Kidney (tissue), 14 donors: ENCODE measurements around the gene ZNF750. TPM values are rescaled to one million over a fixed set of nuclear protein-coding genes. Genes with fewer than 3 reads are reported as not detected.

Experiments used
- DNase-seq, 5 donors: peaks; one replicate each; pipeline ENCODE4 v3.0.0-alpha.2; 2013 to 2020
- FAIRE-seq: peaks from 2 replicates; lab custom pipeline; 2012; peaks lifted over from hg19 to GRCh38; lab: Jason Lieb, UNC
- H3K27ac ChIP-seq, 2 donors: one replicate each; pipeline ENCODE4 v1.7.0; 2013; ENCODE audit warnings: low read depth in 2 of 2, low read length in 2 of 2, inconsistent platforms in 1 of 2
- H3K27me3 ChIP-seq: one replicate; pipeline ENCODE4 v1.7.1; 2013; ENCODE audit warnings: low read length, inconsistent platforms; ENCODE audit not compliant: control insufficient read depth, insufficient read depth
- H3K36me3 ChIP-seq, 3 donors: one replicate each; pipeline versions ENCODE4 v1.7.0 to v1.7.1; 2013; ENCODE audit warnings: low read length in 3 of 3, control low read depth in 1 of 3, inconsistent platforms in 1 of 3; ENCODE audit not compliant: insufficient read depth in 3 of 3, control insufficient read depth in 2 of 3
- H3K4me1 ChIP-seq, 3 donors: one replicate each; pipeline versions ENCODE4 v1.7.0 to v1.7.1; 2013; ENCODE audit warnings: low read length in 3 of 3, inconsistent platforms in 1 of 3, low read depth in 1 of 3; ENCODE audit not compliant: control insufficient read depth in 2 of 3, insufficient read depth in 2 of 3
- H3K4me3 ChIP-seq, 3 donors: one replicate each; pipeline versions ENCODE4 v1.7.0 to v1.8.1; 2013; ENCODE audit warnings: low read length in 3 of 3, control low read depth in 1 of 3, inconsistent platforms in 1 of 3
- H3K9ac ChIP-seq, 3 donors: one replicate each; pipeline versions ENCODE4 v1.7.0 to v1.7.1; 2013; ENCODE audit warnings: low read length in 3 of 3, control low read depth in 1 of 3, inconsistent platforms in 1 of 3
- H3K9me3 ChIP-seq, 3 donors: one replicate each; pipeline versions ENCODE4 v1.7.0 to v1.7.1; 2013; ENCODE audit warnings: low read length in 3 of 3, control low read depth in 1 of 3, inconsistent platforms in 1 of 3; ENCODE audit not compliant: control insufficient read depth in 2 of 3, insufficient read depth in 1 of 3
- intact Hi-C: fragments of 100-400 bp; cut with DNase I; formaldehyde crosslinking; loops from one replicate; pipeline ENCODE4 v1.11.1; 2022
- polyA plus RNA-seq: library from polyadenylated mRNA; stranded (reverse); fragments of 350-450 nt; fragmentation: Illumina TruSeq; extraction: RNeasy Lipid Tissue Mini Kit (QIAGEN cat#74804); gene quantifications from one replicate; pipeline ENCODE4 v1.2.3, GENCODE V29; 2014; ENCODE audit warnings: low read depth, low replicate concordance; ENCODE audit not compliant: insufficient read depth
- total RNA-seq: library from RNA; stranded (reverse); fragmentation: NEBNext Ultra II Directional; extraction: Animal tissue kit (Norgen Biotek cat#: 25700); gene quantifications from one replicate; pipeline ENCODE4 v1.2.1, GENCODE V29; 2021
- TF ChIP-seq, protein P1 (sequence below): IDR thresholded peaks from 3 replicates; pipeline ENCODE4 v1.5.1; 2012; ENCODE audit warnings: mild to moderate bottlenecking, moderate library complexity, borderline replicate concordance; ENCODE audit not compliant: insufficient read depth; ENCODE audit errors: extremely low read depth
- donor health status: control.
- donor health status: control.
- donor health status: control.
- donor health status: control.
- donor health status: control.
- donor health status: DM: yes; HTN: yes; CAD: no.
- donor health status: Normal renal cell carcinoma (clear cell type).

Gene ZNF750
- total and polyA plus RNA-seq, 2 donors from 2014 or later = 0.25 to 0.30 TPM

DNA sequence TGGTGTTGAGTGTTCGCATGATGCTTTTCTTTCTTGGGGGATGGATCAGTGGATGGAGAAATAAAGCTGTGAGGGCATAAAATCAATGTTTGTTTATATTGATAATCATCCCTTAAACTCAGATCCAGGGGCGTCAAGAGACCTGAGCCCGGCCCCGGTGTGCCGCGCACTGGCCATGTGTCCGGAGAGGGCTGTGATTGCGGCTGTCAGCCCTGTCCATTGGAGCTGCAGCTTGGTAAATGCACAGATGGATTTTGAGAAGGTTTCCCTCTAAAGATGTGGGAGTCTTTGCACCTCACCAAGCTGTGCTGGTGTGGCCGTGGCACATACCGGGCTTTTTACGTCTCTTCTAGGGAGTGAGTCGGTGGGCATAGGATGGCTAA, 21.6 kb upstream of the ZNF750 start:
- Histone ChIP-seq H3K27me3 (no peaks in the 10 kb centered on the region), H3K9me3 (no peaks in the 10 kb centered on the region), H3K4me3 (no peak overlapping the region), H3K27ac (no peak overlapping the region), H3K36me3 (no peaks in the 10 kb centered on the region), H3K9ac (no peak overlapping the region), H3K4me1 (peaks cover 3 to 27% (median 20%) of the 10 kb centered on the region in 3 donors)
- DNase-seq (no peak), FAIRE-seq (no peak)
- intact Hi-C loops = no loop called here
- TF ChIP-seq, protein P1, sequence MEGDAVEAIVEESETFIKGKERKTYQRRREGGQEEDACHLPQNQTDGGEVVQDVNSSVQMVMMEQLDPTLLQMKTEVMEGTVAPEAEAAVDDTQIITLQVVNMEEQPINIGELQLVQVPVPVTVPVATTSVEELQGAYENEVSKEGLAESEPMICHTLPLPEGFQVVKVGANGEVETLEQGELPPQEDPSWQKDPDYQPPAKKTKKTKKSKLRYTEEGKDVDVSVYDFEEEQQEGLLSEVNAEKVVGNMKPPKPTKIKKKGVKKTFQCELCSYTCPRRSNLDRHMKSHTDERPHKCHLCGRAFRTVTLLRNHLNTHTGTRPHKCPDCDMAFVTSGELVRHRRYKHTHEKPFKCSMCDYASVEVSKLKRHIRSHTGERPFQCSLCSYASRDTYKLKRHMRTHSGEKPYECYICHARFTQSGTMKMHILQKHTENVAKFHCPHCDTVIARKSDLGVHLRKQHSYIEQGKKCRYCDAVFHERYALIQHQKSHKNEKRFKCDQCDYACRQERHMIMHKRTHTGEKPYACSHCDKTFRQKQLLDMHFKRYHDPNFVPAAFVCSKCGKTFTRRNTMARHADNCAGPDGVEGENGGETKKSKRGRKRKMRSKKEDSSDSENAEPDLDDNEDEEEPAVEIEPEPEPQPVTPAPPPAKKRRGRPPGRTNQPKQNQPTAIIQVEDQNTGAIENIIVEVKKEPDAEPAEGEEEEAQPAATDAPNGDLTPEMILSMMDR = no peak

DNA sequence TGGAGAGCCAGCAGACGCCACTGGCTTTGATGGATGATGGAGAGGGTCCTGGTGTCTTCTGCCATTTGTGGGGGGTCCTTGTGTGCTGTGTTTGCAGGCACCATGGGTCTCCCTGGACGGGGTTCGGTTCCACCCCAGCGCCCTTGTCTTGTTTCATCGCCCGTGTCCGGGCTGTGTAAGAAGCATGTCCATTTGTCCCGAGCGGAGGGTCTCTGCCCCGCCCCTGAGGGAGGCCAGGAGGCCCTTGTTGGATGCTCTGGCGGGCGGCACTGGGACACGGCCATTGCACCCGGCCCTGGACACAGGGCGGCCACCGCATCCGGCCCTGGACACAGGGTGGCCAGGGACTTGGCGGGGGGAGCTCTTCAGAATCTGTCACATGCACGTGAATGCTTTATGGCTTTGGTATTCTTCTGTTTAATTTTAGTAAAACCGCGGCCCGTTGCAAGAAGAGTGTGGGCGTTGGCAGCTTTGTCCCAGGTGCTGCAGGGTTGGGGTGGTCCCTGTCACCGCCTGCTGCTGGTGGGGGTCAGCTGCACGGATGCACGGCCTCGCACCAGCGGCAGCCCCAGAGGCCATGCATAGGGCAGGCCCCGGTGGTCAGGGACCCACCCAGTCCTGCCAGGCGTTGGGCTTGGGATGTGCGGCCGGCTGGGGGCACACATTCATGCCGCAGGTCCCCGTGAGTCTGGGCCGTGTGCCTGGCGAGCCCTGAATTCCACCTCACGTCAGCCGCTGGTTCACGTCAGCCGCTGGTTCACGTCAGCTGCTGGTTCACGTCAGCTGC, 21.0 kb upstream of the ZNF750 start:
- TF ChIP-seq, protein P1 = no peak
- H3K9ac ChIP-seq = peak overlapping the region in 1 of 3 donors; percentile 55
- H3K36me3 ChIP-seq = no peaks in the 10 kb centered on the region
- FAIRE-seq (no peak), DNase-seq (peak in 3 of 5 donors; percentile 51 to 80 (median 80))
- peak overlapping the region; percentile 79 to 91 for H3K27ac ChIP-seq
- intact Hi-C loops = no loop called here
- H3K9me3 ChIP-seq = no peaks in the 10 kb centered on the region
- H3K4me1 ChIP-seq = peaks cover 3 to 25% (median 20%) of the 10 kb centered on the region in 3 donors
- peak overlapping the region in 1 of 3 donors; percentile 29 for H3K4me3 ChIP-seq
- H3K27me3 ChIP-seq = no peaks in the 10 kb centered on the region

DNA sequence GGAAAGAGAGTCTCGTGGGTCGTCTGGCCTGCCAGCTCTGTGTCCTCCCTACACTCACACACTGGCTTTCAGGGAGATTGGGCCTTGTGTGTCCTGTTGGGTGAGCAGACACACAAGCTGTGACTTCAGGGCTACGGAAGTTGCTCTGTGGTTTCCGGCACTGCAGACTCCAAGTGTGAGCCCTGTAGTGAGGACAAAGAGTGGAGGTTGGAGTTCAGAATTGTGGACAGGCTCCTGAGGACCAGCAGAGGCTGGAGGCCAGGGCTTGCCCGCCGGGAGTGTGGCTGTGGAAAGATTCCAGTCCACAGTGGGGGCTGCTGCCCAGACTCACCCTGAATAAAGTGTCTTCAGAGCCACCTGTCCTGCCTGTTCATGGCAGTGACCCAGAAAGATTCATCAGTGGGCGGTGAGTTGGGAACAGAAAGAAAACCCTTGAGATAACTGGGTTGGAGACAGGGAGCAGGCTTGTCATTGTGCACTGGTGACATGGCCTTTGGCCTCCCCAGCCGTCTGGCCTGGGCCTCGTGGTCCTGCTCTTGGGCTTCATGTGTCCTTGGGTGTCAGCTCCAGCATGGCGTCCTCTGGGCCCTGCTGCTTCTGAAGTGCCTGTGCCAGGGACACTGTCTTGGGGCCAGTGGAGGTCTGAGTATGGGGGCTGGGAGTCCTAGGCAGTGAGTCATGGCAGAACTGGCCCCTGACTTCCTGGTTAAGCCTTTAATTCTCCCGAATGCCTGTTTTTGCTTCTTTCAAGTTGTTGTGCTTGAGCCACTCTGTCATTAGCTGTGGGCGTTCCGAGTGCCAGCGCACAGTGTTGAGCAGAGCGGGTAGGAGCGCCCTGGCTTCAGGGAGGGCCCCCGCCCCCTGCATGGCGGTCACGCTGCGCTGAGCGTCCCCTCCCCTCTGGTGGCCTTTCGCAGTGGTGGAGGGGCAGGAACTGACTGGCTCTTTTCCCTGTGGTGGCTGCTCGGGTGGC, 19.9 kb upstream of the ZNF750 start:
- Histone ChIP-seq H3K9me3 (no peaks in the 10 kb centered on the region), H3K27me3 (no peaks in the 10 kb centered on the region), H3K36me3 (no peaks in the 10 kb centered on the region), H3K27ac (peak overlapping the region; percentile 79 to 91), H3K9ac (peak overlapping the region in 1 of 3 donors; percentile 55), H3K4me3 (peak overlapping the region in 1 of 3 donors; percentile 29), H3K4me1 (peaks cover 3 to 25% (median 20%) of the 10 kb centered on the region in 3 donors)
- no peak for FAIRE-seq
- peak; percentile 91 to 96 (median 96) for DNase-seq
- intact Hi-C loops = no loop called here
- TF ChIP-seq, protein P1 = no peak
